Thyroid gland (tissue), 4 donors: ENCODE measurements around the gene ITGA2B.

ENCODE experiments used
- POLR2A ChIP-seq, 2 donors: fragments of 450-650 bp; IDR thresholded peaks; one replicate each; pipeline ENCODE4 v1.6.1; 2017; ENCODE audit warnings: antibody characterized with exemption in 2 of 2, mild to moderate bottlenecking in 2 of 2, moderate library complexity in 1 of 2
- TF ChIP-seq, protein P1 (sequence below), 6 experiments: fragments of 200-600 bp in 3 of 6; fragments of 450-650 bp in 3 of 6; sonication (generic) in 3 of 6; IDR thresholded peaks; one replicate each; pipeline ENCODE4 v1.5.1; 2016 to 2019; ENCODE audit warnings: antibody characterized with exemption in 6 of 6, mild to moderate bottlenecking in 2 of 6, inconsistent platforms in 1 of 6, moderate library complexity in 1 of 6

DNA sequence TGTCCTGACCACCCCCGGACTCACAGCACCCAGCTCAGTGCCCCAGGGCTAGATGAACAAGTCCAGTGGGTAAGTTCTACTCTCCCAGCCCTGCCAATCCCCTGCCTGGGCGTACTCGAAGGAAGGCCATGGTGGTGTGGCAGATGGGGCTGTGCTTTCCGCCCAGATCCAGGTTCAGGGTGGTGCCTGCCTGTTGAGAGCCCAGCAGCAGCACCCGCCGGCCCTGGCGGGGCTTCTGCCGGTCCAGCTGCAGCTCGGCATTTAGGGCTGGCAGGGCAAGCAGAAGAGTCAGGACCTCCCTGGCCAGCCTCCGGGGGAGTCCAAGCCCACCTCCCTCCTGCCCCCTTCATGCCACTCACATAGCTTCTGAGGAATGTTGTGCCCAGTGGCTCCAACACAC, 9.6 kb downstream of the ITGA2B start:
- TF ChIP-seq, protein P1, sequence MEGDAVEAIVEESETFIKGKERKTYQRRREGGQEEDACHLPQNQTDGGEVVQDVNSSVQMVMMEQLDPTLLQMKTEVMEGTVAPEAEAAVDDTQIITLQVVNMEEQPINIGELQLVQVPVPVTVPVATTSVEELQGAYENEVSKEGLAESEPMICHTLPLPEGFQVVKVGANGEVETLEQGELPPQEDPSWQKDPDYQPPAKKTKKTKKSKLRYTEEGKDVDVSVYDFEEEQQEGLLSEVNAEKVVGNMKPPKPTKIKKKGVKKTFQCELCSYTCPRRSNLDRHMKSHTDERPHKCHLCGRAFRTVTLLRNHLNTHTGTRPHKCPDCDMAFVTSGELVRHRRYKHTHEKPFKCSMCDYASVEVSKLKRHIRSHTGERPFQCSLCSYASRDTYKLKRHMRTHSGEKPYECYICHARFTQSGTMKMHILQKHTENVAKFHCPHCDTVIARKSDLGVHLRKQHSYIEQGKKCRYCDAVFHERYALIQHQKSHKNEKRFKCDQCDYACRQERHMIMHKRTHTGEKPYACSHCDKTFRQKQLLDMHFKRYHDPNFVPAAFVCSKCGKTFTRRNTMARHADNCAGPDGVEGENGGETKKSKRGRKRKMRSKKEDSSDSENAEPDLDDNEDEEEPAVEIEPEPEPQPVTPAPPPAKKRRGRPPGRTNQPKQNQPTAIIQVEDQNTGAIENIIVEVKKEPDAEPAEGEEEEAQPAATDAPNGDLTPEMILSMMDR (IDR thresholded peaks at IDR 0.05) = no peak
- no peak for TF ChIP-seq POLR2A (IDR thresholded peaks at IDR 0.05)
